Astrocyte (in vitro differentiated cells and primary cell): ENCODE measurements around the gene ACKR3. TPM values are rescaled to one million over a fixed set of nuclear protein-coding genes. Genes with fewer than 3 reads are reported as not detected.

Experiments
- DNase-seq: peaks from one replicate; pipeline ENCODE4 v3.0.0-alpha.2; 2010; ENCODE audit warnings: low read depth
- FAIRE-seq: peaks from 2 replicates; lab custom pipeline; 2011; peaks lifted over from hg19 to GRCh38; lab: Jason Lieb, UNC
- H2AFZ ChIP-seq: 2 replicates; pipeline ENCODE4 v1.6.0; 2012; ENCODE audit warnings: low read depth, low read length, inconsistent platforms
- H3K27ac ChIP-seq: 2 replicates; pipeline ENCODE4 v1.5.1; 2011; ENCODE audit warnings: low read depth, low read length, inconsistent platforms
- H3K27me3 ChIP-seq: 2 replicates; pipeline ENCODE4 v1.6.0; 2011; ENCODE audit warnings: low read length, inconsistent platforms; ENCODE audit not compliant: insufficient read depth
- H3K36me3 ChIP-seq: 2 replicates; pipeline ENCODE4 v1.5.1; 2011; ENCODE audit warnings: low read length, inconsistent platforms; ENCODE audit not compliant: insufficient read depth
- H3K4me1 ChIP-seq: 2 replicates; pipeline ENCODE4 v1.5.1; 2011; ENCODE audit warnings: low read length, inconsistent platforms; ENCODE audit not compliant: insufficient read depth
- H3K4me2 ChIP-seq: 2 replicates; pipeline ENCODE4 v1.6.0; 2012; ENCODE audit warnings: low read length, inconsistent platforms
- H3K4me3 ChIP-seq: 2 replicates; pipeline ENCODE4 v1.5.1; 2011; ENCODE audit warnings: low read depth, mild to moderate bottlenecking, low read length, inconsistent platforms; ENCODE audit not compliant: insufficient read depth
- H3K79me2 ChIP-seq: 2 replicates; pipeline ENCODE4 v1.6.0; 2012; ENCODE audit warnings: mild to moderate bottlenecking, low read length, inconsistent platforms; ENCODE audit not compliant: insufficient read depth
- H3K9ac ChIP-seq: 2 replicates; pipeline ENCODE4 v1.6.0; 2012; ENCODE audit warnings: mild to moderate bottlenecking, low read length, inconsistent platforms
- H3K9me3 ChIP-seq: 2 replicates; pipeline ENCODE4 v1.5.1; 2012; ENCODE audit warnings: low read depth, mild to moderate bottlenecking, low read length, inconsistent platforms; ENCODE audit not compliant: insufficient read depth
- H4K20me1 ChIP-seq: 2 replicates; pipeline ENCODE4 v1.6.0; 2012; ENCODE audit warnings: low read length, inconsistent platforms; ENCODE audit not compliant: insufficient read depth
- H3K27ac Mint-ChIP-seq: one replicate; pipeline ENCODE4 v1.8.0; 2021; ENCODE audit warnings: mild to moderate bottlenecking, mixed read lengths; ENCODE audit not compliant: unreplicated experiment
- H3K27me3 Mint-ChIP-seq: one replicate; pipeline ENCODE4 v1.8.0; 2021; ENCODE audit warnings: low read depth, mixed read lengths; ENCODE audit not compliant: unreplicated experiment
- H3K36me3 Mint-ChIP-seq: one replicate; pipeline ENCODE4 v1.8.0; 2021; ENCODE audit warnings: low read depth, mixed read lengths; ENCODE audit not compliant: unreplicated experiment
- H3K4me1 Mint-ChIP-seq: one replicate; pipeline ENCODE4 v1.8.0; 2021; ENCODE audit warnings: low read depth, mixed read lengths; ENCODE audit not compliant: unreplicated experiment
- H3K4me3 Mint-ChIP-seq: one replicate; pipeline ENCODE4 v1.8.0; 2021; ENCODE audit warnings: mild to moderate bottlenecking, moderate library complexity, mixed read lengths; ENCODE audit not compliant: unreplicated experiment
- H3K9me3 Mint-ChIP-seq: one replicate; pipeline ENCODE4 v1.8.0; 2021; ENCODE audit warnings: mild to moderate bottlenecking, mixed read lengths; ENCODE audit not compliant: unreplicated experiment
- CTCF ChIP-seq: IDR thresholded peaks from 2 replicates; pipeline ENCODE4 v1.5.1; 2011; ENCODE audit warnings: low read depth, mild to moderate bottlenecking, inconsistent platforms, low read length, moderate library complexity; ENCODE audit not compliant: insufficient read depth
- EZH2 ChIP-seq: IDR thresholded peaks from 2 replicates; pipeline ENCODE4 v1.6.1; 2012; ENCODE audit warnings: mild to moderate bottlenecking, low read length, inconsistent platforms; ENCODE audit not compliant: insufficient read depth
- total RNA-seq: library from RNA; stranded (reverse); gene quantifications from 2 replicates; pipeline ENCODE4 v1.2.1, GENCODE V29; 2021

The ACKR3 gene
- total RNA-seq, 1 donor from 2014 or later = 72.7 TPM

- H3K9me3 Mint-ChIP-seq = no peaks in the 10 kb centered on the region
- peaks cover 5% of the 10 kb centered on the region for H3K4me1 ChIP-seq
- TF ChIP-seq CTCF (no peak), EZH2 (no peak)
- no peak overlapping the region for H3K9ac ChIP-seq
- no peak overlapping the region for H3K4me3 Mint-ChIP-seq
- no peaks in the 10 kb centered on the region for H3K36me3 ChIP-seq
- no peak overlapping the region for H3K27ac Mint-ChIP-seq
- no peak overlapping the region for H2AFZ ChIP-seq
- peaks cover 18% of the 10 kb centered on the region for H3K27me3 Mint-ChIP-seq
- H3K36me3 Mint-ChIP-seq = no peaks in the 10 kb centered on the region
- peaks cover 36% of the 10 kb centered on the region for H3K27me3 ChIP-seq
- no peak overlapping the region for H3K4me2 ChIP-seq
- no peak overlapping the region for H3K27ac ChIP-seq
- H3K4me3 ChIP-seq = no peak overlapping the region
- peaks cover 6% of the 10 kb centered on the region for H4K20me1 ChIP-seq
- FAIRE-seq (no peak), DNase-seq (no peak)
- H3K4me1 Mint-ChIP-seq = peaks cover 6% of the 10 kb centered on the region
- peaks cover 10% of the 10 kb centered on the region for H3K79me2 ChIP-seq
- no peaks in the 10 kb centered on the region for H3K9me3 ChIP-seq
These were observed 3.7 kb upstream of the ACKR3 start for GRCh38 chr2:236565879-236566402.

GRCh38 chr2:236566596-236566995, 3.0 kb upstream of the ACKR3 start:
- Histone ChIP-seq H4K20me1 (peaks cover 9% of the 10 kb centered on the region), H3K4me3 (no peak overlapping the region), H2AFZ (no peak overlapping the region), H3K9ac (no peak overlapping the region), H3K27ac (no peak overlapping the region), H3K4me1 (peaks cover 5% of the 10 kb centered on the region), H3K4me2 (no peak overlapping the region), H3K9me3 (no peaks in the 10 kb centered on the region), H3K27me3 (peaks cover 40% of the 10 kb centered on the region), H3K79me2 (peaks cover 16% of the 10 kb centered on the region), H3K36me3 (no peaks in the 10 kb centered on the region)
- no peak for TF ChIP-seq CTCF
- TF ChIP-seq EZH2 = no peak
- Mint-ChIP-seq H3K4me3 (no peak overlapping the region), H3K36me3 (no peaks in the 10 kb centered on the region), H3K27me3 (peaks cover 18% of the 10 kb centered on the region), H3K9me3 (no peaks in the 10 kb centered on the region), H3K27ac (no peak overlapping the region), H3K4me1 (peaks cover 8% of the 10 kb centered on the region)
- DNase-seq = no peak
- FAIRE-seq = no peak
